Activated CD4-positive, alpha-beta T cell treated with anti-CD3 and anti-CD28 coated beads for 48 hours (primary cell): ENCODE measurements around the gene C4B.
"Not testable (repeated sequence)": the region's sequence is repeated elsewhere in the genome, so short reads cannot be mapped to it uniquely, and the experiment has no call there.

Source experiments
- DNase-seq: peaks from one replicate; pipeline ENCODE4 v3.0.0-alpha.2; 2020

C4B gene

GRCh38 chr6:32014547-32014946 is at the start of gene C4B:
C4B (plus strand) TSS chr6:32014795; CDS start chr6:32014846, 51 bp downstream.
- DNase-seq: not testable (repeated sequence)

- no peak for DNase-seq
Observed at GRCh38 chr6:31965700-31966099, 48.9 kb upstream of the C4B start.

- DNase-seq: no peak
Observed at GRCh38 chr6:31966506-31966905, 48.1 kb upstream of the C4B start.

GRCh38 chr6:31966997-31967925 is 47.3 kb upstream of the C4B start:
- no peak for DNase-seq

GRCh38 chr6:31967926-31968320 is 46.7 kb upstream of the C4B start:
- DNase-seq: no peak

GRCh38 chr6:31968326-31968725 is 46.3 kb upstream of the C4B start:
- DNase-seq: no peak

- no peak for DNase-seq
Observed at GRCh38 chr6:31968791-31969711, 45.5 kb upstream of the C4B start.

GRCh38 chr6:31969712-31970603 is 44.6 kb upstream of the C4B start:
- DNase-seq: no peak

- no peak for DNase-seq
Observed at GRCh38 chr6:31970604-31971271, 43.9 kb upstream of the C4B start.

GRCh38 chr6:31971279-31971992 is 43.2 kb upstream of the C4B start:
- no peak for DNase-seq

- DNase-seq: peak; percentile 99
Observed at GRCh38 chr6:31971993-31972708, 42.4 kb upstream of the C4B start, which contains the start of gene DXO. DXO (minus strand) TSS chr6:31972138; CDS start chr6:31971675, 463 bp downstream.

GRCh38 chr6:31972709-31973350 is 41.8 kb upstream of the C4B start:
- DNase-seq: peak; percentile 36

GRCh38 chr6:31976065-31976464 is 38.5 kb upstream of the C4B start:
- DNase-seq: not testable (repeated sequence)

- no peak for DNase-seq
Observed at GRCh38 chr6:31977816-31978431, 36.7 kb upstream of the C4B start.

- no peak for DNase-seq
Observed at GRCh38 chr6:31978831-31979230, 35.8 kb upstream of the C4B start.

- no peak for DNase-seq
Observed at GRCh38 chr6:31979238-31979898, 35.2 kb upstream of the C4B start.

GRCh38 chr6:31980195-31980876 is 34.3 kb upstream of the C4B start:
- DNase-seq: not testable (repeated sequence)

- not testable (repeated sequence) for DNase-seq
Observed at GRCh38 chr6:31980998-31981397, 33.6 kb upstream of the C4B start.
